Neuron (in vitro differentiated cells): ENCODE results near the gene GTF2H2C.
"Not testable (repeated sequence)": the region's sequence is repeated elsewhere in the genome, so short reads cannot be mapped to it uniquely, and the experiment has no call there.

Experiments used
- H2AFZ ChIP-seq: one replicate; pipeline ENCODE4 v1.6.1; 2013; ENCODE audit warnings: low read depth, mild to moderate bottlenecking, inconsistent platforms, low read length, moderate library complexity
- H3K27me3 ChIP-seq: one replicate; pipeline ENCODE4 v1.6.1; 2013; ENCODE audit warnings: low read length; ENCODE audit not compliant: insufficient read depth
- H3K36me3 ChIP-seq: one replicate; pipeline ENCODE4 v1.6.1; 2013; ENCODE audit warnings: low read length; ENCODE audit not compliant: insufficient read depth
- H3K4me1 ChIP-seq: one replicate; pipeline ENCODE4 v1.6.1; 2013; ENCODE audit warnings: low read length; ENCODE audit not compliant: insufficient read depth
- H3K4me3 ChIP-seq: 2 replicates; pipeline ENCODE4 v1.5.1; 2013; ENCODE audit warnings: mild to moderate bottlenecking, low read length, moderate library complexity
- H3K9me3 ChIP-seq: one replicate; pipeline ENCODE4 v1.6.1; 2013; ENCODE audit warnings: low read length

GTF2H2C gene

GRCh38 chr5:69559908-69560330, at the start of gene GTF2H2C:
TSS of gene GTF2H2C (plus strand) at chr5:69560191. CDS start at chr5:69565133, 4,942 bp downstream.
- Histone ChIP-seq H2AFZ (peak within 1 kb of the TSS; percentile 92), H3K4me3 (peak within 1 kb of the TSS; percentile 62)
- H3K27me3 ChIP-seq, H3K9me3 ChIP-seq, H3K4me1 ChIP-seq, H3K36me3 ChIP-seq: not testable (repeated sequence)

DNA sequence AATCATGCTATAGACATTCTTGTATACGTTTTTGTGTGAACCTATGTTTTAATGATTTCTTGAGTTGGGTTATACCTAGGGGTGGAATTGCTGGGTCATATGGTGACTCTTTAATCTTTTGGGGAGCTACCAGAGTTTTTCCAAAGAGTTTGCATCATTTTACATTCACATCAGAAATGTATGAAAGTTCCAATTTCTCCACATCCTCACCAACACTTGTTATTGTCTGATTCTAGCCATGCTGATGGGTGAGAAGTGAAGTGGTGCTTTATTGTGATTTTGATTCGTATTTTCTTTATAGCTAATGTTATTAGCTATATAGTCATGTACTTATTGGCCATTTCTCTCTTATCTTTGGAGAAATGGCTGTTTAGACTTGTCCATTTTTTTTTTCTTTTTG, 49.3 kb upstream of the GTF2H2C start:
- no peaks in the 10 kb centered on the region for H3K4me1 ChIP-seq
- H3K27me3 ChIP-seq = no peaks in the 10 kb centered on the region
- H3K36me3 ChIP-seq = no peaks in the 10 kb centered on the region
- no peak overlapping the region for H3K4me3 ChIP-seq
- no peak overlapping the region for H2AFZ ChIP-seq
- H3K9me3 ChIP-seq = no peaks in the 10 kb centered on the region

GRCh38 chr5:69512740-69513260, 47.2 kb upstream of the GTF2H2C start:
- Histone ChIP-seq H3K36me3 (no peaks in the 10 kb centered on the region), H3K9me3 (no peaks in the 10 kb centered on the region), H3K4me1 (no peaks in the 10 kb centered on the region), H3K4me3 (no peak overlapping the region), H2AFZ (no peak overlapping the region), H3K27me3 (no peaks in the 10 kb centered on the region)

DNA sequence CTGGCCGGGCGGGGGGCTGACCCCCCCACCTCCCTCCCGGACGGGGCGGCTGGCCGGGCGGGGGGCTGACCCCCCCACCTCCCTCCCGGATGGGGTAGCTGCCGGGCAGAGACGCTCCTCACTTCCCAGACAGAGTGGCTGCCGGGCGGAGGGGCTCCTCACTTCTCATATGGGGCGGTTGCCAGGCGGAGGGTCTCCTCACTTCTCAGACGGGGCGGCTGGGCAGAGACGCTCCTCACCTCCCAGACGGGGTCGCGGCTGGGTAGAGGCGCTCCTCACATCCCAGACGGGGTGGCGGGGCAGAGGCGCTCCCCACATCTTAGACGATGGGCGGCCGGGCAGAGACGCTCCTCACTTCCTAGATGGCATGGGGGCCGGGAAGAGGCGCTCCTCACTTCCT, 44.4 kb upstream of the GTF2H2C start:
- not testable (repeated sequence) for H3K9me3 ChIP-seq, H3K4me3 ChIP-seq, H2AFZ ChIP-seq, H3K4me1 ChIP-seq, H3K36me3 ChIP-seq, H3K27me3 ChIP-seq

- H3K9me3 ChIP-seq = no peaks in the 10 kb centered on the region
- no peaks in the 10 kb centered on the region for H3K4me1 ChIP-seq
- no peaks in the 10 kb centered on the region for H3K36me3 ChIP-seq
- H3K27me3 ChIP-seq = peaks cover 2% of the 10 kb centered on the region
- H2AFZ ChIP-seq = no peak overlapping the region
- H3K4me3 ChIP-seq = no peak overlapping the region
Measured at GRCh38 chr5:69516769-69517168, 43.2 kb upstream of the GTF2H2C start.

- Histone ChIP-seq H2AFZ (no peak overlapping the region), H3K9me3 (no peaks in the 10 kb centered on the region), H3K27me3 (peaks cover 2% of the 10 kb centered on the region), H3K36me3 (no peaks in the 10 kb centered on the region), H3K4me1 (no peaks in the 10 kb centered on the region), H3K4me3 (no peak overlapping the region)
Measured at GRCh38 chr5:69517763-69518212, 42.2 kb upstream of the GTF2H2C start.

- Histone ChIP-seq H2AFZ (no peak overlapping the region), H3K27me3 (peaks cover 2% of the 10 kb centered on the region), H3K4me3 (no peak overlapping the region), H3K9me3 (no peaks in the 10 kb centered on the region), H3K4me1 (no peaks in the 10 kb centered on the region), H3K36me3 (no peaks in the 10 kb centered on the region)
Measured at GRCh38 chr5:69519285-69519684, 40.7 kb upstream of the GTF2H2C start.

DNA sequence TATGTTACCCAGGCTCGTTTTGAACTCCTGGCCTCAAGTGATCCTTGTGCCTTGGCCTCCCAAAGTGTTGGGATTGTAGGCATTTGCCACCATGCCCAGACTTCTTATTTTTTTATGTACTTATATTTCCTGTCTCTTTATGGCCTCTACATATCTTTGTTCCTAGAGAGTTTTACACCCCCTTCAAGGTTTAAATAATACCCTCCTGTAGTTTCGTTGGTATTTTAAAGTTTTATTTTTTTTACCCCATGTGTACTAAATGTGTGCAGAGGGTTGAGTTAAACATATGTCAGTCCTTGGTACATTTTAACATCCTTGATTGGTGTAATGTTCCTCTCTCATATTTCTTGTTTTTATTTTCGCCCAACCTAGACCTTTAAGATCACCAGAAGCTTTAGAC, 38.0 kb upstream of the GTF2H2C start:
- H3K36me3 ChIP-seq = no peaks in the 10 kb centered on the region
- H3K9me3 ChIP-seq = no peaks in the 10 kb centered on the region
- H3K27me3 ChIP-seq = peaks cover 2% of the 10 kb centered on the region
- H3K4me3 ChIP-seq = no peak overlapping the region
- no peaks in the 10 kb centered on the region for H3K4me1 ChIP-seq
- no peak overlapping the region for H2AFZ ChIP-seq

DNA sequence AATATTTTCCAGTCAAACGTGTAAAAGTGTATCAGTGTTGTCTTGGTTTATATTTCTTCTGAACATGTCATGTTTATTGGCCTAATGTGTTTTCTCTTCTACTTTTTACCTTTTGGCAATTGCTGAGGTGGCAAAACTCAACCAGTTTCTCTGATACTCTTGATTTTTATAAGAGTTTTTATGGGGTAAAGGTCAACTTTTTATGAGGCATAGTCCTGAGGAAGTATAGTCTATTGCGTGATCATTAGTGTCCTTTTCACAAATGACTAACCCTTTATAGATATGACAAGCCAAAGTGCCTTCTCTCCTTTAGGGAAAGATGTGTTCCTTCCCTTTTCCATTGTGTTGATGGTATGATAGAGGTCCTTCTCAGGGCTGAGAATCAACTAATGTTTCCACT, 34.5 kb upstream of the GTF2H2C start:
- H3K36me3 ChIP-seq = no peaks in the 10 kb centered on the region

DNA sequence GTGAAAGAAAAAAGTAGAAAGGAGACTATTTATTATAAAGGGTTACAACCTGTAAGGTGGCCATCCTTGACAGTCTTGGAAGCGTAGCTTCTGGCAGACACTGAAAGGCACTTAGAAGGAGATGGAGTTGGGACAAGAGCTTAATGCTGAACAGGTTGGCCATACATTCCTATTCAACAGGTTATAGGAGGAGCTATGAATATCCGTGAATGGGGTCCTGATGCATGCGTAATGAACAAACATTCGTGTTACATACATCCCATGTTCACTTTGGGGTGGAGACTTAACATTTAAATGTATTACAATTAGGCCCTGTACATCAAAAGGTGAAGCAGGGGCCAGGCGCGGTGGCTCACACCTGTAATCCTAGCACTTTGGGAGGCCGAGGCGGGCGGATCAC, 33.3 kb upstream of the GTF2H2C start:
- H3K36me3 ChIP-seq = no peaks in the 10 kb centered on the region

More for the DNA sequence above, 34.5 kb upstream of the GTF2H2C start:
- Histone ChIP-seq H2AFZ (no peak overlapping the region), H3K4me1 (no peaks in the 10 kb centered on the region), H3K9me3 (no peaks in the 10 kb centered on the region), H3K4me3 (no peak overlapping the region), H3K27me3 (no peaks in the 10 kb centered on the region)

GRCh38 chr5:69527128-69527770, 32.7 kb upstream of the GTF2H2C start:
- Histone ChIP-seq H3K36me3 (no peaks in the 10 kb centered on the region), H3K4me3 (no peak overlapping the region), H3K27me3 (no peaks in the 10 kb centered on the region), H3K9me3 (no peaks in the 10 kb centered on the region), H3K4me1 (no peaks in the 10 kb centered on the region), H2AFZ (no peak overlapping the region)

More for the DNA sequence above, 33.3 kb upstream of the GTF2H2C start:
- Histone ChIP-seq H2AFZ (no peak overlapping the region), H3K27me3 (no peaks in the 10 kb centered on the region), H3K4me1 (no peaks in the 10 kb centered on the region), H3K9me3 (no peaks in the 10 kb centered on the region), H3K4me3 (no peak overlapping the region)

- Histone ChIP-seq H3K27me3 (no peaks in the 10 kb centered on the region), H3K4me1 (no peaks in the 10 kb centered on the region), H3K4me3 (no peak overlapping the region), H3K9me3 (no peaks in the 10 kb centered on the region), H2AFZ (no peak overlapping the region), H3K36me3 (no peaks in the 10 kb centered on the region)
Measured at GRCh38 chr5:69528035-69528434, 32.0 kb upstream of the GTF2H2C start.

- no peak overlapping the region for H2AFZ ChIP-seq
- H3K27me3 ChIP-seq = no peaks in the 10 kb centered on the region
- no peaks in the 10 kb centered on the region for H3K36me3 ChIP-seq
- H3K9me3 ChIP-seq = no peaks in the 10 kb centered on the region
- H3K4me1 ChIP-seq = no peaks in the 10 kb centered on the region
- H3K4me3 ChIP-seq = no peak overlapping the region
Measured at GRCh38 chr5:69528609-69529008, 31.4 kb upstream of the GTF2H2C start.
